HG03469 (cell line): ENCODE measurements around the gene HNF1B.
"Not testable (repeated sequence)": the region's sequence is repeated elsewhere in the genome, so short reads cannot be mapped to it uniquely, and the experiment has no call there.

ENCODE experiments used
- ATAC-seq: cut with Tn5 transposase; IDR thresholded peaks from one replicate; pipeline ENCODE4 v1.9.1; 2021; ENCODE audit warnings: mild to moderate bottlenecking, moderate library complexity, moderate number of reproducible peaks; ENCODE audit not compliant: unreplicated experiment

Gene HNF1B

GRCh38 chr17:37708008-37708615, 36.7 kb downstream of the HNF1B start:
- ATAC-seq: no peak

DNA sequence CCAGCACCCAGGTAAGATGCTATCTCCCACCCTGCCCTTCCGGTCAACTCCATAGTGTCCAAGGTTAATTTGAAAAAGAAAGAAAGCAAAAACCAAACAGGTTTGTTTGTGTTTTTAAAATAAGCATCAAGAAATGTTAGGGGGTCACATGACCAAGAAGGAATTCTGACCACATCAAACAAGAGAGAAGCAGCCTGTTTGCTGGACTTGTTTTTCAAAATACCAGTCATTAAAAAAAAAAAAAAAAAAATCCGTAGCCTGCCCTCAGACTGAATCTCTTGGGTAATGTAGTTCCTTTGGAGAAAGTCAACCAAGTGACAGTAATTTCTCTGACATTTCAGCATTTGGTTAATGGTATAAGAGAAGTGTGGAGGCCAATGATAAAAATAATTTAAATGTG, 38.4 kb downstream of the HNF1B start:
- ATAC-seq: no peak

DNA sequence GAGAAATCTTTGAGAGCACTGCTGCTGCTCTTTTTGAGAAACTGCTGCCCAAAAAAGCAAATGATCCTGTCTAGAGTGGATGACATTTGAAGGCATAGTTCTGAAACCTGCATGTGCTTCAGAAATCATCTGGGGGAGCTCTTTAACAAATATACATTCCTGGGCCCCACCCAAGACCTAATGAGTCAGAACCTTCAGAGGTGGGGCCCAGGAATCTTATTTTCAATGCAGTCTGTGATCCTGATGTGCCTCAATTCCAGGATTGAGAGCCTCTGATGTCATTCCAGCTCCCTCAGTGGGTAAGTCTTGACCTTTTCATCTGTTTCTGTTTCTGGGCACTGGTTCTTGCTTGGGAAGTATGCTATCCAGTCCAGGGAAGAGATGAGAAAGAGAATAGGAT, 42.3 kb downstream of the HNF1B start:
- no peak for ATAC-seq

GRCh38 chr17:37701496-37701898, 43.4 kb downstream of the HNF1B start:
- ATAC-seq: no peak

GRCh38 chr17:37700881-37701280, 44.0 kb downstream of the HNF1B start:
- no peak for ATAC-seq

GRCh38 chr17:37699285-37699973, 45.4 kb downstream of the HNF1B start:
- ATAC-seq: no peak

- ATAC-seq: no peak
These were observed 46.0 kb downstream of the HNF1B start for GRCh38 chr17:37698911-37699255.

- ATAC-seq: no peak
These were observed 46.5 kb downstream of the HNF1B start for GRCh38 chr17:37698132-37698910.

GRCh38 chr17:37697381-37697780, 47.5 kb downstream of the HNF1B start:
- ATAC-seq: no peak

GRCh38 chr17:37696366-37696765, 48.5 kb downstream of the HNF1B start:
- ATAC-seq: no peak

DNA sequence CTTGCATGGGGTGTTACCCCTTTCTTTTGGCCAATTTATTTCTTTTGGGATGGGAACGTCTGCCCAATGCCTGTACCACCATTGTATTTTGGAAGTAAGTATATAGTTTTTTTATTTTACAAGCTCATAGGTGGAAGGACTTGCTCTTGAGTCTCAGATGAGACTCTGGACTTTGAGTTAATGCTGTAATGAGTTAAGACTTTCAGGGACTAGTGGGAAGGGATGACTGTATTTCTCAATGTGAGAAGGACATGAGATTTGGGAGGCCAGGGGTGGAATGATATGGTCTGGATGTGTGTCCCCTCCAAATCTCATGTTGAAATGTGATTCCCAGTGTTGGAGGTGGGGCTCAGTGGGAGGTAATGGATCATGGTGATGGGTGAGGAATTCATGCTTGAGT, 49.1 kb downstream of the HNF1B start:
- no peak for ATAC-seq

DNA sequence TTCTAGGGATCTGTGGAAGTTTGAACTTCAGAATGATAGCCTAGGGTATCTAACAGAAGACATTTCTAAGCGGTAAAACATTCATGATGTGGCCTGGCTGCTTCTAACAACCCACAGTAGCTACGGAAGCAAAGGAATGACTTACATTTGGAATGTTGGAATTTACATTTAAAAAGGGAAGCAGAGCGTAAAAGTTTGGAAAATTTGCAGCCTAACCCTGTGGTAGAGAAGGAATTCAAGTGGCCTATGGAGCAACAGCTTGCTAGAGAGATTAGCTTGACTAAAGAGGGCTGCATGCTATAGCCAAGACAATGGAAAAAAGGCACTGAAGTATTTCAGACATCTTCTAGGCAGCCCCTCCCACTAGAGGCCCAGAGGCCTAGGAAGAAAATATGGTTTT, 50.1 kb downstream of the HNF1B start:
- ATAC-seq: no peak

DNA sequence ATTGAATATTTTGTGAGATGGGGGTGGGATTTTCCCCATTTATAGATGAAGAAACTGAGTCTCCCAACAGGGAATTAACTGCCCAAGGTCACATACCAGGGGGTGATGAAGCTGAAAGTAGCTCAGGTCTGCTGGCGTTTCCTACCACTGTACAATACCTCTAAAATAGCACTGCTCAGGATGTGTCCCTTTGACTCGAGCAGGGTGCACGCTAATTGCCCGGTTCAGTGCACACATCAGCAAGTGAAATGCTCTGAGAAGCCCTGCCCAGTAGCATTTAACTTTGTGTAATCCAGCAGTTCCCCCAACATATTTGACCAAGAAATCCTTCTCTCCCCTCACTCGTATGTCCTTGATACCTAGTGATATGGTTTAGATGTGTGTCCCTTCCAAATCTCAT, 51.5 kb downstream of the HNF1B start:
- ATAC-seq: no peak

- ATAC-seq: no peak
These were observed 53.1 kb downstream of the HNF1B start for GRCh38 chr17:37691807-37692206.

- ATAC-seq: no peak
These were observed 55.5 kb downstream of the HNF1B start for GRCh38 chr17:37689317-37689716.

- no peak for ATAC-seq
These were observed 61.3 kb downstream of the HNF1B start for GRCh38 chr17:37683454-37683984.

DNA sequence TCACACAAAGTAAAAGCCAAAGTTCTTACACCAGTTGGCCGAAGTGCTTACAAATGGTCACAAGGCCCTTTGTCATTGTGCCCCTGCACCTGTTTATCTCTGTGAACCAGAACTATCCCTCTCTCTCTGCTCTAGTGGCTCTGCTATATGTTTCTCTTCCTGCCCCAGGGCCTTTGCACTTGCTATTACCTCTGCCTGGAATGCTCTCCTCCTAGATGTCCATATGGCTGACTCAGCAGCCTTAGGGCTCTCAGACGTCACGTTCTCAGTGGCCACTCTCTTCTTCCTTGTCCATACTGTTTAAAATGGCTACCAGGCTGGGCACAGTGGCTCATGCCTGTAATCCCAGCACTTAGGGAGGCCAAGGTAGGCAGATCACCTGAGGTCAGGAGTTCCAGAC, 62.9 kb downstream of the HNF1B start:
- no peak for ATAC-seq

DNA sequence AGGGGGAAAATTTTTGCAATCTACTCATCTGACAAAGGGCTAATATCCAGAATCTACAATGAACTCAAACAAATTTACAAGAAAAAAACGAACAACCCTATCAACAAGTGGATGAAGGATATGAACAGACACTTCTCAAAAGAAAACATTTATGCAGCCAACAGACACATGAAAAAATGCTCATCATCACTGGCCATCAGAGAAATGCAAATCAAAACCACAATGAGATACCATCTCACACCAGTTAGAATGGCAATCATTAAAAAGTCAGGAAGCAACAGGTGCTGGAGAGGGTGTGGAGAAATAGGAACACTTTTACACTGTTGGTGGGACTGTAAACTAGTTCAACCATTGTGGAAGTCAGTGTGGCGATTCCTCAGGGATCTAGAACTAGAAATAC, 64.9 kb downstream of the HNF1B start:
- ATAC-seq: not testable (repeated sequence)

- ATAC-seq: no peak
These were observed 66.8 kb downstream of the HNF1B start for GRCh38 chr17:37678036-37678435.

- no peak for ATAC-seq
These were observed 67.8 kb downstream of the HNF1B start for GRCh38 chr17:37677021-37677420.

DNA sequence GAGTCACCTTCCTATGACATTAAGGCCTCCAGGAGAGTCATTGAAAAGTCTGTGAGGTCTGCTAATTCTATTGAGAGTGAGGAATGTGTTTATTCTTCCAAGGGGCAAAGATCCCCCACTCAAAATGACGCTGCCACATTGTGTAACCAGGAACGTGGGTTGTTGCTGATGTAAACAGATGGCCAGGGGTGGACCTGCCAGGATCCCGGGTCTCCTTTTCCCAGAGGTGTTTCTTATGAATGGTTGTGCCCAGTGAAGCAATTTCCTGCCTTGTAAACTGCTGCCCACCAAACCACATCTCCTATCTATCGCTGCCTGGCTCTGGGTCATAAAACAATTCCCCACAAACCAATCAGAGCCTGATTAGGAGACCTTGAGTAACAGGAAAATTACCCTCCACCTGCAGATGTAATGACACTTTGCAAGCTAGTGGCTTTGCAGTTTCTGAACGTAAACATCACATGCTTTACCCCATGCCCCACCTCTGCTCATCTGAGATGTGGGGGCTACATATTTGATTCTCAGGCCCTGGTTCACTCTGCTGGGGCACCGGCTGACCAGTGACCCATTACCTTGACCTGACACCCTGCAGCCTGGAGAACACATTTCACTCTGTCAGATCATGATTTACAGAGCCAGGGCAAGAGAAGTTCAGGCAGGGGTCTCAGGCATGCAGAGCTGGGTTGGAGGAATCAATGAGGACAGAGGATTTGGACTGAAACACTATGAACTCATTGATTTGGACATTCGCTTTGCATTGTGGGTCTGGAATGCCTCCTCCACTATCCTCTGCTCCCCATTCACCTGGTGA, 68.5 kb downstream of the HNF1B start:
- no peak for ATAC-seq
